ENCODE measurements around the gene FARSB.

FARSB gene

DNA sequence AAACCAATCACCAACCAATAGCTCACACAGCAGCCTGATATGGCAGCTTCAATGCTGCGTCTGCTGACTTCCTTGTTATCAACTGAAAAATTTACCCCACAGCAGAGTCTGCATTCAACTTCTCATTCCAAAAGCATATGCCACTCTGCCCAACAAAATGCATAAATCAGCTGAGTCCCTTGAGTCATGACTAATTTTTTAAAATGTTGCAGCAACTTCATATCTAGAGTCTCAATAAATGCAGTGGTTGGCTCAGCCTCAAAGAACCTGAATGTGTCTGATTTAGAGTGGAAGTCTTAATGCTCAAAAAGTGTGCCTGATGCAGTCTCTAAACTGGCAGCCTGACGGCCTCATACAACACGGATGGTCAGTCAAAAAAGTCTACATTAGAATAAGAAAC, 46.5 kb downstream of the FARSB start:
- in situ Hi-C loops (cut with HindIII; ENCODE audit: low sequenced_read_pairs), result no loop called here

DNA sequence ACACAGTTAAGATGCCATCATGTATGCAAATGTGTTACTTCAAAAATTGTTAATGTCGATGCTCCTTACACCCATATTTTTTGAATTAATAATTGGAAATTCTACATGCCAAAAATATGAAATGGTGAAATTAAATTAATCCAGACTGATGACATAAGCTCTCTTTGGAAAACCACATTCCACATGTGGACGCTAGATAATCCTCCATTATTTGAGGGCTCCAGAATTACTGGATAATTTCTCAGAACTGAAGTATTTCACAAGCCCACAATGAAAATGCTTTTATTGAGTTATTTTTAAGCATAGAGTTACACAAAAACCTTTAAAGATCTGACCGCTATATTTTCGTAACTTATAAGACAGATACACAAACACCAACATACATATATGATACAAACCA, 47.8 kb downstream of the FARSB start:
- in situ Hi-C loops (cut with HindIII; ENCODE audit: low sequenced_read_pairs), result no loop called here

DNA sequence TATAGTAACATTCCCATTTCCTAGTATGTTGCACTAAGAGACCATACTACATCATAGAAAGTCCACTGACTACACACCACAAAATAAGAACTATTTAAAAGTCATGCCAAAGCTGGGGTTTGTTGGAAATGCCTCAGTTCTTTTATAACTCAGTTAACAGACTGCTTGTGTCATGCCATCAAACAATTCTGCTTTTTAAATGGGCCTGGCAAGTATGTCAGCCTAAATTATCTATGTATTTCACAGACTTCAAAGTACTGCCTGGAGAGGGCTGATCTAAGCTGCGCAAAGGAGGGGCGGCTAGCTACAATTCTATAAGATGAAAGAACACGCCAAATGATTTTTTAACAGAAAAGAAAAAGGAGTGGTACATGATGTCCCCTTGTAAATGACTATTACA, 49.6 kb downstream of the FARSB start:
- in situ Hi-C loops (cut with HindIII; ENCODE audit: low sequenced_read_pairs), result no loop called here

DNA sequence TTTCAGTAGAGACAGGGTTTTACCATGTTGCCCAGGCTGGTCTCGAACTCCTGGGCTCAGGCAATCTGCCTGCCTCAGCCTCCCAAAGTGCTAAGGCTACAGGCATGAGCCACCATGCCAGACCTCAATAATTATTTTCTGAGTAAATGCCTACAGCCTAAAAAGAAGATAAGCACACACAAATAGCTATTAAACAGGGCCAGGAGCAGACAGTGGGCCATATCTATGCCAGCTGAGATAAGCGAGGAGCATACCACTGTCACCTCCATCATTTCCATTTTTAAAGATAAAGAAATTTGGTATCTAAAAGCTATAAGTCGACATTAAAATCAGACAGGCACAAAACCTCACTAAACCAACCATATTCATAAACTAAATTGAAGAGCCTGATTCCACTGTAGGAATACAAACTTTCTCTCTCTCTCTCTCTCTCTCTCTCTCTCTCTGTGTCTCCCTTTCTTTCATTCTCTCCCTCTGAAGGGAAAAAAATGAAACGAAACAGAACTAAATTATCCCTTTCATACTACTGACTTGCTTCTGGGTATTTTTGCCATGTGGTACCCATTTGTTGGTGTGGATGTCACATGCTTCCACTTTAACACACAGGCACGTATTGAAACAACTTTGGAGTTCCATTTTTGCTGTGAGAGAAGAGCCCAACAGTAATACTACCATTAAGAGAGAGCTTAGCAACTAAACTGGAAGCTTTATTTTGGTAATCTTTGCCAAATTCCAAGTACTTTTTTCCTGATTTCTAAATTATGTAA, 51.0 kb downstream of the FARSB start:
- in situ Hi-C loops (cut with HindIII; ENCODE audit: low sequenced_read_pairs), result no loop called here

DNA sequence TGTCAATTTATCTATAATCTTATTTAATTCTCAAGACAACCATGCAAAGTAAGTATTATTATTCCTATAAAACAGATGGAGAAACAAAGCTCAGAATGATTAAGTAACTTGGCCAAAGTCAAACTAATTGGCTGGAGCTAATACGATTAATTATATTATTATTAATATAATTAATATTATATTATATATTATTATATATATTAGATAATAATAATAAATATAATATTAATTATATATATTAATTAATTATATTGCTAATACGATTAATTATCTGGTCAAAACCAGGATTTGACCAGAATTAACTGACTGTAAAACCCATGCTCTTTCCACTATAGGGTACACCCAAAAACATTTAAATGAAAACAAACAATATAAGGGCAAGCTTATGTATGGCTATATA, 52.4 kb downstream of the FARSB start:
- in situ Hi-C loops (cut with HindIII; ENCODE audit: low sequenced_read_pairs), result no loop called here

DNA sequence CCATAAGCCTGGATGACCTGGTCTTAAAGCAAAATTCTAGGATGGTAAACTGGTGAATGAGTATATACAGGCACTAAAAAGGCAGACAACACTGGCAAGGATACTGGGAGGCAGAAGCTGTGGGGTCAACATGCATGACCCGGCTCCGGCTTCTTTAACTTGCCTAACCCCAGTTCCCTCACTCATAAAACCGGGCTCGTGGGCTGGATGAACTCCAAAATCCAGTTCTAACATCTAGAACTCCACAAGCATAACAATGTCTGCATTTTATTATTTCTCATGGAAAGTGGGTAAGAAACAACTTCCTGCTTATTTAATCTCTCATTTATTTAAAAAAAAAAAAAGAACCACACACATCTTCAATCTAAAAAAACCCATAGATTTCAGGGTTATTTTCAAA, 57.3 kb downstream of the FARSB start:
- in situ Hi-C loops (cut with HindIII; ENCODE audit: low sequenced_read_pairs), result loop anchor here (25.0 kb wide), 1 partner anchor 286 kb away; a partner anchor contains a TSS

DNA sequence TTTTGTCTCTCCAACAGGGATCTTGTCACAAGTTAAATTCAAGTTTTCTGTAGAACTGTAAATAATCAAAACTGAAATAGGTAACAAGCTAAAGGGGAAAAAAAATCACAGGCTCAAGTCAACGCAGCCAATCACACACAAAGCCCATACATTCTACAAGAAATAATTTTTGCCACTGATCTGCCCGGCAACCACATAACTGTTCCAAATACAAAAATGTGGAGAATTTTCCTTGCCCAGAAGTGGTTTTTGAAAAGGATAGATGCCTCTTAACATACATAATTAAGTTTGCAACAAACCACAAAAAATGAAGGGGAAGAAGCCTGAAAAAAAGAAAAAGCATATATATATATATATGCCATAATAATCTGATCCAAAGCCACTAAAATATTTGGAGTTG, 60.3 kb downstream of the FARSB start:
- in situ Hi-C loops (cut with HindIII; ENCODE audit: low sequenced_read_pairs), result loop anchor here (25.0 kb wide), 1 partner anchor 283 kb away; a partner anchor contains a TSS

DNA sequence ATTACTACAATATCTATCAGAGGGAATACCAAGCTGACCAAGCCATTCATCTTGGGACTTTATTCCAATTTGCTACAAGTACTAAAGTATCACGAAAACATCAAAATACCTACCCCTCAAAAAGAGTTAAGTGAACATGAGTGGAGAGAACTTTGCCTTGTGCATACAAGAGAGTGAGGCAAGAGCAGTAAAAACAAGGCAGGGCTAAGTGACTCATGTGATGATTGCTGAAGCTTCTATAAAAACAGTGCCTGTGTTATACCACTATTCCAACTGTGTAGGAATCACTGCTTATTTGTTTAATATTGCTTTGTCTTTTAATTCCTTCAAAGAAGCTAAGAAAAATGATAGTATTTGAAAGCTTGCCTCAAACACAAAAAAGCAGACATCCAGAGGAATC, 61.2 kb downstream of the FARSB start:
- in situ Hi-C loops (cut with HindIII; ENCODE audit: low sequenced_read_pairs), result loop anchor here (25.0 kb wide), 1 partner anchor 282 kb away; a partner anchor contains a TSS

DNA sequence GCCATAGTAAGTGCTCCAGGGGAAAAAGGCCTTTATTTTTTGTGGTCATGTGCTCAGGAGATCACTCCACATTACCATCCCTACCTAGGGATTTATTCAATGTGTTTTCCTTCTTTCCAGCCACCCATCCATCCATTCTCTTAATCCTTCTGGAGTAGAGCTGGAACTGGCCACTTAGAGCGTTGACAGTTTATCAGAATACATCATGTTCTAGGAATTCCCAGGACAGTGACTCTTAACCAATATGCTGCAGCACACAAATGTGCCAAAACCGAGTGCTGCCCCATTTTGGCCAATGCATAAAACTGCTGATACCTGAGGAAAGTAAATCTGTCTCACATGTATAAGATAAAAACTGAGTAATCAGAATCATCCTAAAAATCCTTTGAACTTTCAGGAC, 63.7 kb downstream of the FARSB start:
- in situ Hi-C loops (cut with HindIII; ENCODE audit: low sequenced_read_pairs), result loop anchor here (25.0 kb wide), 1 partner anchor 280 kb away; a partner anchor contains a TSS

DNA sequence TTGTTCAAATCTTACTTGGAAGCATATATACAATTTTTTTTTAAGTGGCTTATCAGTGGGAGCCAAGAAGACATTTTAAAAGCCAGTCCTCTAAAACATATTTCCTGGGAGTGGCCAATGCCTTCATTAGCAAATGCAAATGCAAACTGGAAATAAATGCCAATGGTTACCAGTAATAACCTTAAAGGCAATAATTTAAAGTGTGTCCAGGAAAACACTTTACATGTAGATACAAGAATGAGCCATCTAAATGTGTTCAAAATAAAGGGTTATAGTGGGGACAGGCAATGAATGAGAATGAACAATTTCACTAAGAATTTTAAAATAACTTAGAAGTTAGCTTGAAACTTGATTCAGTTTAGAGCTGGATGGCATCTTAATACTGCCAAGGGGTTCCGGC, 64.2 kb downstream of the FARSB start:
- in situ Hi-C loops (cut with HindIII; ENCODE audit: low sequenced_read_pairs), result loop anchor here (25.0 kb wide), 1 partner anchor 279 kb away; a partner anchor contains a TSS

DNA sequence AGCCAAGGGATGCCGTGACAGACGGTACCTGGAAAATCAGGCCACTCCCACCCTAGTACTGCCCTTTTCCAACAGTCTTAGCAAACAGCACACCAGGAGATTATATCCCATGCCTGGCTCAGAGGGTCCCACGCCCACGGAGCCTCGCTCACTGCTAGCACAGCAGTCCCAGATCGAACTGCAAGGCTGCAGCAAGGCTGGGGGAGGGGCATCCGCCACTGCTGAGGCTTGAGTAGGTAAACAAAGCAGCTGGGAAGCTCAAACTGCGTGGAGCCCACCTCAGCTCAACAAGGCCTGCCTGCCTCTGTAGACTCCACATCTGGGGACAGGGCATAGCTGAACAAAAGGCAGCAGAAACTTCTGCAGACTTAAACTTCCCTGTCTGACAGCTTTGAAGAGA, 71.3 kb downstream of the FARSB start:
- in situ Hi-C loops (cut with HindIII; ENCODE audit: low sequenced_read_pairs), result loop anchor here (25.0 kb wide), 1 partner anchor 272 kb away; a partner anchor contains a TSS

DNA sequence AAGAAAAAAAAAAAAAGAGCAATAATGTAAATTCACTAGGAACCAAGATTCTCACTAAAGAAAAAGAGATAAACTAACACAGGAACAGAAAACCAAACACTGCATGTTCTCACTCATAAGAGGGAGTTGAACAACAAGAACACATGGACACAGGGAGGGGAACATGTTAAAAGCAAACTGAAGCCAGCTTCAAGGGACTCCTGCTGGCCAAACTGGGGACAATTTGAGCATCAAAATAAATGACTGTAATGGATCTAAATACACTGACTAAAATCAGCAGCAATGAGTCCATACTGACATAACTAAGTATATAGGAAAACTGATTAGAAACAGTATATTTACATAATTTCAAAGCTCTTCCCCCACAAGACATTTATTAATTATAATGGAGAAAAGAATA, 73.0 kb downstream of the FARSB start:
- in situ Hi-C loops (cut with HindIII; ENCODE audit: low sequenced_read_pairs), result loop anchor here (25.0 kb wide), 1 partner anchor 271 kb away; a partner anchor contains a TSS

DNA sequence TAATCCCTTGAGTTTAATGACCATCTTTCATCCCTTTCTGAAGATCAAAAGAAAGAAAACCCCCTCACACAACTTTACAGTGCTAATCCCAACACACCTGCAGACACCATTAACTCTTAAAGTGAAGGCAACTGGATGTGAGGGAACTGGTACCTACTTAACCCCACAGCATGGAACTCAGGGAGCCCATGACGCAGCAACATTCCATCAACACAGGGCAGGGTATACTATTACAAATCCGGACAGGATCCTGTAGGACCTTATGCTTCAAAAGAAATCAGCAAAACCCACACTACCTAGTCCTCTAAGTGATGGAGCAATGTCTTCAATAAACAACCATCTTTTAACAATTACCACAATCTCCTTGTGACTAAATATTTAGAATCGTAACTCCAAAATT, 78.6 kb downstream of the FARSB start:
- in situ Hi-C loops (cut with HindIII; ENCODE audit: low sequenced_read_pairs), result loop anchor here (25.0 kb wide), 1 partner anchor 265 kb away; a partner anchor contains a TSS

DNA sequence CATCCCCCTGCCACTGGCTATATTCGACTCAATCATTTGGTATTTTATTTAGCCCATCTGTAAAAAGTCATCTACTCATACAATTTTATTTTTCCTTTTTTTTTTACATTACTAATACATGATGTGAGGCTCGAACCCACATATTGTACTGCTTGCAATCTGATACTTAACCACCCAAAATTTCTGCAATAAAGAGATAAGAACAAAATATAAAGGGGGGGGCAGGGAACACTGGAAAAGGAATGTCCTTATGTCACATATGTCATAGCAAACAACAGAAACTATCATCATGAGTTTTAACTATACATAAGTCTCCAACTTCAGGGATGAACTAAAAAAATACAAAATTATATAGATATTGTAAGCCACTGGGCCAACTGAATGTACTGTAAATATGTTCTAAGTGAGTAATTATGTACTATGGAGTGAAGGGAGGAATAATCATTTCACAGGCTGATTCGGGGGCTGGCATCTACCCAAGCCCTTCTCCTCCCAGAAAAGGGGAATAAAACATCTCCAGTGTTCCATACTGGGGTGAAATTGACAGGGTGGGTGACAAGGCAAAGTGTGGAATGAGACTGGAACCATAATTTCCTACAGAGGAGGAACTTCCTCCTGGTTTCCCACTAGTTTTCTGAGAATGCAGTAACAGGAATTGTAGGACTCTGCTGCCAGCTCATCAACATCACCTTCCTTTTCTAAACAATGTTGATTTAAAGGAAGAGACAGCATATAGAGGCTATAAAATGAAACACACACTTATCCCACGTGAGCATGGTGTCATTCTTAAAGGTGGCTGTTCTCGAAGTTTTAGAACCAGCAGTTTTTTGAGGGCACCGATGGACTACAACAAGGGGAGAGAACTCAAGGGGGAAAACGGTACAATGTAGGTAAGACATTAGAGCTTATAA, 79.5 kb downstream of the FARSB start:
- in situ Hi-C loops (cut with HindIII; ENCODE audit: low sequenced_read_pairs), result loop anchor here (25.0 kb wide), 1 partner anchor 264 kb away; a partner anchor contains a TSS

DNA sequence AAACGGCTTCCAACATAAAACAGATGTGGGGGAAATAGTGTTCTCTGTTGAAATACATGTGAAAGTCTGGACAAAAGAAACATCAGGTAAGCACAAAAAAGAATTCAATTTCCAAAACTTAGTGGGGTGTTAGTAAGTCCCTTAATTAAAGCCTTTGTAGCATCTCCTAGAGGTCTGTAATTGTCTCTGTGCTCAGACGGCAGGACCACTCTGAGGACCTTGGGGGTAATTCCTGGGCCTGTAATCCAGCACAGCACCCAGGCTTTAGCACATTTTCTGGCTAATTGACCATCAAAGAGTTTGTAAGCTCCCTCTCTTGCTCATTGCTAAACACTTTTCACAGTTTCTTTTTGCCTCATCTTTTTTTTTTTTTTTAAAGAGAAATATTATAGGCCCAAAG, 80.3 kb downstream of the FARSB start:
- in situ Hi-C loops (cut with HindIII; ENCODE audit: low sequenced_read_pairs), result loop anchor here (25.0 kb wide), 1 partner anchor 263 kb away; a partner anchor contains a TSS

DNA sequence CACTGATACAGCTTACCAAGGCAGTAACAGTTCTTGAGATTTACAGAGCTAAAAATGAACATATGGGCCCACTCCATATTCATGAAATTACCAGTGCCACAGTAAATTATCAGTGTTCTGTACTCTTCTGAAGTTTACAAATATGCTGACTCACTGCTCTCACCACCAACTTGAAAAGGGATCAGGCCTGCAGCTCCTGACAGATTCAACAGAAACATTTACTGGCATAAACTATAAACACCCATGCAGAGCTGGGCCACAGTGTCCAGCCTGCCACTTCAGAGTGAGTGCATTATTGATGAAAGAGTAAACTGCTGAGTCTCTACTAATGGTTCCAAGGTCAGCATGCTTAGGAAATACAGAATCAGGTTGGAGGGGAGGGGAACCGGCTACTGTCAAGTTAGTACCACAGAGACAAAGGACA, 83.1 kb downstream of the FARSB start:
- in situ Hi-C loops (cut with HindIII; ENCODE audit: low sequenced_read_pairs), result no loop called here

DNA sequence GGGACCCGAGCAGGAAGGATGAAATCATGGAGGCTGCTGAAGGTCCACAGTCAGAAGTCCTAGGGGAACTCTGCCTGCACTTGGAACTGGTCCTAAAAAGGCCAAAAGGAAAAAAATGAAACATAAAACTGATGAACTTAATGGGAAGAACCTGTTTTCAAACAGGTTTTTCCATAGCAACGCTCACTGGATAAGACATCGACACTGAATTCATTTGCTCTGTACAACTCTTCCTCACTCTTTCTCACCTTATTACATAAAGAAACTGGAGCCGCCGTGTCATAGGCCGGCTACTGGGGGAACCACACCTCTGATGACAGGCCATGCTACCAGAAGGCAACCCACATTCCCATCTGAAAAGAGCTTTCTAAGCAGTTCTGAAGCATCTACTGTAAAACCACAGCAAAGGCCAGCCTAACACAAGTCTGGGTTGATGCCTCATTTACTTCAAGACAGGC, 83.6 kb downstream of the FARSB start:
- in situ Hi-C loops (cut with HindIII; ENCODE audit: low sequenced_read_pairs), result no loop called here

DNA sequence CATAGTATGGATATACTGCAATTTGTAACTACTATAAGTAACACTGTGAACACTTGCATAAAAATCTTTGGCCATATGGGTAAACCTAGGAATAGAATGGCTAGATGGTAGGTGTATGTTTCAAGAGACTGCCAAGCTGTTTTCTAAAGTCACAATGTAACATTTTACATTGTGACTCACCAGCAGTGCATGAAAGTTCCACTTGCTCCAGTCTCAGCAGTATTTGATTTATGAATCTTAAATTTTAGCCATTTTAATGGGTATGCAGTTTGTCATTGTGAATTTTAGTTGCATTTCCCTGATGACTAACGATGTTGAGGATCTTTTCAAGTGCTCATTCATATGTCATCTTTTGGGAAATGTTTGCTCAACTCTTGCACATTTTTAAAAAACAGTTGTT, 86.1 kb downstream of the FARSB start:
- in situ Hi-C loops (cut with HindIII; ENCODE audit: low sequenced_read_pairs), result no loop called here

DNA sequence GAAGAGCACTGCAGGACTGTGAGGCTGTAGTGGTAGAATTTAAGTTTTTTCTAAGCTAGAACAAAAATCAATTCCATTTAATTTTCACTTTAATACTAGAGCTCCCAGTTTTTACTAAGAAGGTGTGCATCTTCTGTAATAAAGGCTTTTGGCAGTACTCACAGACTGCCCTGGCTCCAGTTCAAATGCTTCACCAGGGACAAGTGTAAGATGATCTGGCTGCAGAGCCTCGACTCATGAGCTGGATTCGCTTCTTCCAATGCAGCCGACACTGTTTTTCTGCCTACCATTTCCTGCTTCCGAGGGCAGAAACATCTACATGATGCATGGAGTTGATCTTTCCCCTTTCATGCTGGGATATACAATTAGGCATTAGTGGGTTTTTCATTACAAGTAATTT, 87.0 kb downstream of the FARSB start:
- in situ Hi-C loops (cut with HindIII; ENCODE audit: low sequenced_read_pairs), result no loop called here

DNA sequence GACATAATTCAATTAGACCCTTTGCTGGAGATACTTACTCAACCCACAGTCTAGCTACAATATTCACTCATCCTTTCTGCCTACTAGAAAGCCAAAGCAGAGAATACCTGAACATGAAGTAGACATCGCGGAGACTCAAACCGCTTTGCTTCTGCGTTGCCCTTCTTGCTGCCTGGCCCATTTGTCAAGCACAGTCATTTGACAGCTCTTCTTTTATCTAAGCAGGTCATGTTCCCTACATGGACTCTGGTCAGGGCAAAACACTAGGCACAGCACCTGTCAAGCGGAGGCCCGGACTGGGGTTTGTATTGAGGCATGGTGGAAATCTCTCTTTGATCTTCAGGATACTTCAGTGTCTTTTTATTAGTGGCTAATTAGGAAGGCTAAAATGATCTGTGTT, 89.7 kb downstream of the FARSB start:
- in situ Hi-C loops (cut with HindIII; ENCODE audit: low sequenced_read_pairs), result no loop called here

DNA sequence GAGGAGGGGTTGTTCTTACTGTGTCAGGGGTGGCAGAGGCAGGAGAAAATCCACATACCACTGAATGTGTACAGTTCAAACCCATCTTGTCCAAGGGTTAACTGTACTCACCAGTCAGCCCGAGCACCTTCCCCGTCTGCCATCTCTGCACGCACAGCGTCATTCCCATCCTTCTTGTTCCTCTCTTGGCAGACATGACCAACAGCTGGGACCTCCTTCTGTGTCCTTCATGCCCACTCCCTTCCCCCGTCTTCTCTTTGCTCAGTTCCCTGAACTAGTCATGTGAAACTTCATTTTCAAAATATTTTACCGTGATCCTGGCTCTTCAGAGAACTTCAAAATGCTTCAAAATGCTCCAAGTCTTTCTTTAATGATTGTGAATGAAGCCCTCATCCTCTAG, 92.0 kb downstream of the FARSB start:
- in situ Hi-C loops (cut with HindIII; ENCODE audit: low sequenced_read_pairs), result no loop called here
